ENCODE measurements around the gene TANGO6. TPM values are rescaled to one million over a fixed set of nuclear protein-coding genes. Genes with fewer than 3 reads are reported as not detected.

TANGO6 gene
- total and polyA plus RNA-seq, 2 of the 8 experiments (the other 6 are each of a cell fraction or from before 2014, with no cell fraction given), result 5.0 to 19.5 TPM

DNA sequence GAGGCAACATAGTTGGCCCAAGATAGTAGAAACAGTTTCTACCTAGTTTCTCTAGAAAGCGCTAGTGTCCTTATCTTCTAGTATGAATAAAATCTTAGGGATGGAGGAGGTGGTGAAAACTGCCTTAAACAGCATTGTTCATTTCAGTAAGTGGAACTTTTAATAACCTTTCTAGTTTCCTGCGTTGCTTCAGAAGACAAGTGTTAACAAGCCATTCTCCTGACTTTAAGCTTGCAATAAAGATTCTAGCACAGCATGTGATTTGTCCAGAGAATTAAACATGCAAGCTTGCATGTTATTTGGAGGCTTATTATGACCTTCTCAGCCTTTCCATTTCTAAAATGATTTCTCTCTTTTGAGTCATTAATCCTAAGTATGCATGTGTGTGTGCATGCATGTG, 72.3 kb downstream of the TANGO6 start:
- Histone ChIP-seq H2BK120ac (replicated peaks; ENCODE audit: low read depth, low read length) (no peak overlapping the region), H3K79me1 (ENCODE audit: low read depth, low read length) (no peaks in the 10 kb centered on the region), H3K4ac (replicated peaks; ENCODE audit: insufficient read length, low read depth, low read length) (no peak overlapping the region), H3K23ac (ENCODE audit: insufficient read length) (no peak overlapping the region), H3K9ac (replicated peaks in 1 of 4; ENCODE audit: extremely low read depth in 1 of 4, low read depth in 3 of 4, low read length in 3 of 4) (no peak overlapping the region), H3K18ac (ENCODE audit: extremely low read depth, low read length) (no peak overlapping the region), H3K27ac (ENCODE audit: low read depth, low read length) (no peak overlapping the region), H3K23me2 (ENCODE audit: low read depth, low read length) (no peaks in the 10 kb centered on the region), H4K20me1 (replicated peaks in 1 of 2; ENCODE audit: control insufficient read depth in 1 of 2, insufficient read depth in 2 of 2, low read length in 2 of 2) (no peaks in the 10 kb centered on the region), H2BK12ac (ENCODE audit: low read depth, low read length) (no peak overlapping the region), H2BK20ac (ENCODE audit: low read length) (no peak overlapping the region), H3K14ac (ENCODE audit: insufficient read length) (no peak overlapping the region), H2BK5ac (ENCODE audit: low read depth, low read length) (no peak overlapping the region), H3K4me2 (ENCODE audit: insufficient read depth in 1 of 2, low read depth in 2 of 2, low read length in 2 of 2) (no peak overlapping the region), H4K5ac (ENCODE audit: insufficient read length, low read depth, low read length) (no peak overlapping the region), H3K56ac (replicated peaks; ENCODE audit: insufficient read length, low read depth, low read length) (no peak overlapping the region), H3K36me3 (ENCODE audit: control insufficient read depth in 2 of 4, insufficient read depth in 4 of 4, low read length in 3 of 4) (no peaks in the 10 kb centered on the region; a peak in 3 of 8 replicates), H3K9me3 (ENCODE audit: insufficient read depth in 2 of 2, low read depth in 1 of 2, low read length in 1 of 2) (no peaks in the 10 kb centered on the region), H3K27me3 (replicated peaks in 1 of 4; ENCODE audit: control insufficient read depth in 3 of 4, extremely low read depth in 1 of 4, insufficient read depth in 3 of 4, low read length in 3 of 4) (no peaks in the 10 kb centered on the region), H2BK15ac (ENCODE audit: low read length) (no peak overlapping the region), H3K4me3 (ENCODE audit: extremely low read depth in 1 of 4, insufficient read depth in 2 of 4, low read depth in 3 of 4, low read length in 4 of 4) (no peak overlapping the region), H2AK5ac (ENCODE audit: low read depth, low read length) (no peak overlapping the region), H3K4me1 (replicated peaks in 1 of 4; ENCODE audit: control insufficient read depth in 3 of 4, insufficient read depth in 4 of 4, low read length in 3 of 4) (peaks cover 0 to 2% (median 0%) of the 10 kb centered on the region in 4 experiments; a peak in 1 of 7 replicates), H4K91ac (replicated peaks; ENCODE audit: insufficient read length, low read length) (no peak overlapping the region), H2AFZ (ENCODE audit: low read length) (no peak overlapping the region), H3K79me2 (ENCODE audit: control insufficient read depth in 1 of 2, insufficient read depth in 2 of 2, low read length in 2 of 2) (no peaks in the 10 kb centered on the region), H4K8ac (ENCODE audit: extremely low read depth, insufficient read depth, low read length) (no peak overlapping the region)
- WGBS, 2 experiments (ENCODE audit: extremely low coverage in 1 of 2, insufficient coverage in 1 of 2, insufficient read length in 1 of 2, insufficient replicate concordance in 2 of 2, low coverage in 1 of 2, low lambda C conversion rate in 2 of 2, missing lambda C conversion rate in 1 of 2), result 90% methylated on average over 2 of the region's 2 CpGs; no CpG with 5 or more reads in 1 of the 2 experiments
- ChIA-PET POLR2A (ENCODE audit: partially characterized antibody) (interaction anchor here (0.6 kb wide), 1 partner anchor 412 kb away, joined by 3 read pairs; no protein-coding TSS in a partner anchor), CTCF (ENCODE audit: partially characterized antibody) (interaction anchor here (0.8 to 2.7 kb wide), 3 partner anchors 12 to 190 kb away, joined by 3 to 15 read pairs (median 3); no protein-coding TSS in a partner anchor)
- no peak for DNase-seq (ENCODE audit: low read depth in 1 of 2, low spot score in 2 of 2)
- no peak for FAIRE-seq
- TF ChIP-seq, protein P1, sequence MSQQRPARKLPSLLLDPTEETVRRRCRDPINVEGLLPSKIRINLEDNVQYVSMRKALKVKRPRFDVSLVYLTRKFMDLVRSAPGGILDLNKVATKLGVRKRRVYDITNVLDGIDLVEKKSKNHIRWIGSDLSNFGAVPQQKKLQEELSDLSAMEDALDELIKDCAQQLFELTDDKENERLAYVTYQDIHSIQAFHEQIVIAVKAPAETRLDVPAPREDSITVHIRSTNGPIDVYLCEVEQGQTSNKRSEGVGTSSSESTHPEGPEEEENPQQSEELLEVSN (IDR thresholded peaks at IDR 0.05), result no peak
- TF ChIP-seq EGR1 (IDR thresholded peaks at IDR 0.05; ENCODE audit: borderline replicate concordance, low read depth, low read length) (no peak), PHF8 (conservative IDR thresholded peaks at IDR 0.05; ENCODE audit: low read depth, low read length) (no peak), TCF12 (IDR thresholded peaks at IDR 0.05; ENCODE audit: low read depth, low read length) (no peak), POLR2A (IDR thresholded peaks at IDR 0.05; ENCODE audit: control extremely low read depth in 1 of 2, low read depth in 2 of 2, low read length in 2 of 2) (no peak), RNF2 (IDR thresholded peaks at IDR 0.05; ENCODE audit: borderline replicate concordance, low read depth, low read length, missing control alignments, poor library complexity, severe bottlenecking) (no peak), TBP (IDR thresholded peaks at IDR 0.05; ENCODE audit: low read depth, low read length) (no peak), EP300 (IDR thresholded peaks at IDR 0.05; ENCODE audit: borderline replicate concordance in 1 of 2, low read depth in 2 of 2, low read length in 2 of 2) (no peak)
- TF ChIP-seq, protein P2, sequence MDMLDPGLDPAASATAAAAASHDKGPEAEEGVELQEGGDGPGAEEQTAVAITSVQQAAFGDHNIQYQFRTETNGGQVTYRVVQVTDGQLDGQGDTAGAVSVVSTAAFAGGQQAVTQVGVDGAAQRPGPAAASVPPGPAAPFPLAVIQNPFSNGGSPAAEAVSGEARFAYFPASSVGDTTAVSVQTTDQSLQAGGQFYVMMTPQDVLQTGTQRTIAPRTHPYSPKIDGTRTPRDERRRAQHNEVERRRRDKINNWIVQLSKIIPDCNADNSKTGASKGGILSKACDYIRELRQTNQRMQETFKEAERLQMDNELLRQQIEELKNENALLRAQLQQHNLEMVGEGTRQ (IDR thresholded peaks at IDR 0.05; ENCODE audit: low read length), result no peak
